ENCODE results near the gene VIT. TPM values are rescaled to one million over a fixed set of nuclear protein-coding genes. Genes with fewer than 3 reads are reported as not detected.

VIT gene
- total and polyA plus RNA-seq, 4 donors: 0.07 to 0.17 (median 0.09) TPM; not detected in 1

GRCh38 chr2:36820942-36821605 is 124.6 kb downstream of the VIT start (continued):
- TF ChIP-seq REST (IDR thresholded peaks at IDR 0.05) (peak; percentile 87), EGR1 (IDR thresholded peaks at IDR 0.05; ENCODE audit: low read depth in 2 of 2) (peak in 1 of 2 donors; percentile 68), MAX (IDR thresholded peaks at IDR 0.05) (peak; percentile 82), HNF4A (conservative IDR thresholded peaks at IDR 0.05) (peak; percentile 97 to 99), HNF4G (IDR thresholded peaks at IDR 0.05) (peak; percentile 79), FOXA2 (IDR thresholded peaks at IDR 0.05) (peak; percentile 89), JUND (IDR thresholded peaks at IDR 0.05) (peak; percentile 85 to 96), ATF3 (IDR thresholded peaks at IDR 0.05) (peak; percentile 25)

- H3K9ac ChIP-seq (ENCODE audit: low read depth in 1 of 2, low read length in 2 of 2): no peak overlapping the region
- no peak for TF ChIP-seq ZBTB33 (IDR thresholded peaks at IDR 0.05)
- TF ChIP-seq TAF1 (conservative IDR thresholded peaks at IDR 0.05): no peak
- TF ChIP-seq HNF4A (conservative IDR thresholded peaks at IDR 0.05): no peak
- TF ChIP-seq RAD21 (IDR thresholded peaks at IDR 0.05): no peak
- TF ChIP-seq HNF4G (IDR thresholded peaks at IDR 0.05): no peak
- no peak for TF ChIP-seq NR2F2 (IDR thresholded peaks at IDR 0.05)
- no peak for TF ChIP-seq SP1 (IDR thresholded peaks at IDR 0.05)
- TF ChIP-seq REST (IDR thresholded peaks at IDR 0.05): no peak
- no peak for TF ChIP-seq ATF3 (IDR thresholded peaks at IDR 0.05)
- no peak for TF ChIP-seq EGR1 (IDR thresholded peaks at IDR 0.05; ENCODE audit: low read depth in 2 of 2)
- TF ChIP-seq GABPA (IDR thresholded peaks at IDR 0.05 in 1 of 2, conservative IDR thresholded peaks at IDR 0.05 in 1 of 2): no peak
- no peak for TF ChIP-seq JUND (IDR thresholded peaks at IDR 0.05)
- no peak for TF ChIP-seq RXRA (IDR thresholded peaks at IDR 0.05)
- TF ChIP-seq MAX (IDR thresholded peaks at IDR 0.05): no peak
- no peak for TF ChIP-seq FOXA1 (IDR thresholded peaks at IDR 0.05)
- no peaks in the 10 kb centered on the region for H3K9me3 ChIP-seq (ENCODE audit: control insufficient read depth in 4 of 4, low read length in 3 of 4)
- H3K27me3 ChIP-seq (ENCODE audit: control insufficient read depth in 4 of 4, insufficient read depth in 4 of 4, low read length in 3 of 4): no peaks in the 10 kb centered on the region
- no peak overlapping the region for H3K27ac ChIP-seq (ENCODE audit: low read depth in 1 of 2, low read length in 2 of 2)
- no peak for DNase-seq (ENCODE audit: low spot score)
- 91% methylated on average over 10 of the region's 10 CpGs for WGBS
- no peak overlapping the region for H3K4me3 ChIP-seq (ENCODE audit: low read depth in 1 of 3, low read length in 3 of 3)
- H3K4me1 ChIP-seq (ENCODE audit: control insufficient read depth in 4 of 4, insufficient read depth in 4 of 4, low read length in 3 of 4): peaks cover 7 to 23% (median 19%) of the 10 kb centered on the region in 4 donors
- no peaks in the 10 kb centered on the region for H3K36me3 ChIP-seq (ENCODE audit: control insufficient read depth in 4 of 4, insufficient read depth in 3 of 4, low read depth in 1 of 4, low read length in 3 of 4)
These were observed 127.4 kb downstream of the VIT start for GRCh38 chr2:36823862-36824261.

All from liver (tissue), 9 donors.